Measurements from ENCODE around the gene CSTA. TPM values are rescaled to one million over a fixed set of nuclear protein-coding genes. Genes with fewer than 3 reads are reported as not detected.
"Not testable (repeated sequence)": the region's sequence is repeated elsewhere in the genome, so short reads cannot be mapped to it uniquely, and the experiment has no call there.

The CSTA gene
- total RNA-seq, 2 donors from 2014 or later: 1.3 to 2.2 TPM

GRCh38 chr3:122365582-122366378 lies 40.7 kb downstream of the CSTA start:
- H3K4me3 Mint-ChIP-seq; H3K4me1 Mint-ChIP-seq; H3K9me3 ChIP-seq (ENCODE audit: control insufficient read depth, low read length, poor library complexity, severe bottlenecking); H3K27me3 Mint-ChIP-seq; H3K27ac Mint-ChIP-seq; H3K36me3 Mint-ChIP-seq (ENCODE audit: low read depth); DNase-seq; ATAC-seq: not testable (repeated sequence)

GRCh38 chr3:122366379-122366749 lies 41.3 kb downstream of the CSTA start:
- Mint-ChIP-seq H3K4me1 (peaks cover 5% of the 10 kb centered on the region), H3K27ac (no peak overlapping the region), H3K36me3 (ENCODE audit: low read depth) (peaks cover 12% of the 10 kb centered on the region), H3K4me3 (no peak overlapping the region), H3K27me3 (no peaks in the 10 kb centered on the region)
- H3K9me3 ChIP-seq (ENCODE audit: control insufficient read depth, low read length, poor library complexity, severe bottlenecking): no peaks in the 10 kb centered on the region
- DNase-seq (no peak), ATAC-seq (no peak)

GRCh38 chr3:122374034-122374433 lies 49.0 kb downstream of the CSTA start:
- DNase-seq (no peak), ATAC-seq (no peak)
- H3K27me3 Mint-ChIP-seq: no peaks in the 10 kb centered on the region
- H3K27ac Mint-ChIP-seq: no peak overlapping the region
- H3K4me3 Mint-ChIP-seq: no peak overlapping the region
- no peaks in the 10 kb centered on the region for H3K9me3 ChIP-seq (ENCODE audit: control insufficient read depth, low read length, poor library complexity, severe bottlenecking)
- H3K36me3 Mint-ChIP-seq (ENCODE audit: low read depth): peaks cover 19% of the 10 kb centered on the region
- H3K4me1 Mint-ChIP-seq: peaks cover 19% of the 10 kb centered on the region

DNA sequence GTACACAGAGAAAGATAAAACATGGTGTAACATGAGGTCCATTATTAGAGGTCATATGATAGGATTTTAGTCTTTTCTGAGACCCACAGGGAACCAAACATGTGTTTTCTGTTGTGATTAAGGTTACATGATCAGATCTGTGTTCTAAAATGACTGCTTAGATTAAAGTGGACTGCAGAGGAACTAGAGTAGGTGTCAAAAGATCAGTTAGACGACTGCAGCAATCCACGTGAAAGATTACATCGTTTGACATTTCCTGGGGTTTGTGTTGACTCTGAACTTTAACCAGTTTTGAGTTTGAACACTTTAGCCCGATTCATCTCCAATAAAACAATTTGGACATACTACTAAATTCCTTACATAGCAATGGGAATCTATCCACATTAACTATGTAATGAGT lies 52.9 kb downstream of the CSTA start:
- Mint-ChIP-seq H3K36me3 (ENCODE audit: low read depth) (peaks cover 17% of the 10 kb centered on the region), H3K27me3 (no peaks in the 10 kb centered on the region), H3K4me1 (peaks cover 23% of the 10 kb centered on the region), H3K27ac (no peak overlapping the region), H3K4me3 (no peak overlapping the region)
- no peak for ATAC-seq
- H3K9me3 ChIP-seq (ENCODE audit: control insufficient read depth, low read length, poor library complexity, severe bottlenecking): no peaks in the 10 kb centered on the region
- DNase-seq: no peak

DNA sequence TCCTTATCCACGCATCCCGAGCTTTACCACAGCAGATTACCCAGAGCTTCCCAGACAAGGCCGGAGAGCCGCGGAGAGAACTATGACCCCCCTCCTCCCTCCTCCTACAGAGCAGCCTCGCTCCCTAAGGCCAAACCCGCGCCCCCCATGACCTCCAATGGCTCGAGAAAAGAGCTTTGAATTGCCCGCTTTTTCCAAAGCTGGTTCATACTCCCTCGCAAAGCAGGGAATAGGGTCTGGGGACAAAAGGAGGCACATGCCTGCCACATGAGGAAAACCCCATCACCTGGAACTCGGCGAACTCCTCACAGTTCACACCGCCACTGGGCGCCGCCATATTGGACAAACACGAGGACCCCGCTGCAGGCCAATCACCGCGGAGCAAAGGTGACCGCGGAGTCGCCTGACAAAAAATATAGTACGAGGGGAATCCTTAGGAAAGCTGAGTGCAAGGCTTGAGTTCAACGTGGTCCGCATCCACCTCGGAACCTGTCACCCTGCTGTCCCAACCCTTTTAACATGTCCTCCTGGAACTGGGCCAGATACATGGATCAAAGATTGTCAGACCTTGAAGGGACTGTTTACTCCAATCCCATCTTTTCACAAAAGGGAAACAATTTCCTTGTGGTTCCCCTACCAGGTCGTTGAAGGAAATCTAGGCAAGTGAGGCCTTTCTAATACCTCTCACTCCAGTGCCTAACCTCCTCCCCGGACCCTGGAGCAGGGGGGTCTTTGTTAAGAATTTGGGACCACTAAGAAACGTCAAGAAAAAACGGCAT lies 58.0 kb downstream of the CSTA start, which contains the start of gene MIX23:
Gene MIX23 (minus strand): TSS at position 344 of the 779 bp plus-strand sequence. CDS start 7 bp downstream, at position 337.
- Mint-ChIP-seq H3K27ac (peak within 1 kb of the TSS; percentile 94), H3K4me1 (peaks cover 37% of the 10 kb centered on the region), H3K4me3 (peak within 1 kb of the TSS; percentile 94), H3K27me3 (no peaks in the 10 kb centered on the region), H3K36me3 (ENCODE audit: low read depth) (peaks cover 10% of the 10 kb centered on the region)
- H3K9me3 ChIP-seq (ENCODE audit: control insufficient read depth, low read length, poor library complexity, severe bottlenecking): no peaks in the 10 kb centered on the region
- ATAC-seq: peak; percentile 64
- DNase-seq: peak; percentile 71 to 75 (median 75)

GRCh38 chr3:122383771-122384697 lies 59.0 kb downstream of the CSTA start, which contains the start of gene FAM162A:
Gene FAM162A, plus strand, starts transcription at chr3:122384182. Its CDS starts 84 bp downstream, at chr3:122384266.
- Mint-ChIP-seq H3K4me1 (peaks cover 40% of the 10 kb centered on the region), H3K4me3 (peak within 1 kb of the TSS; percentile 94), H3K27ac (peak within 1 kb of the TSS; percentile 94), H3K27me3 (no peaks in the 10 kb centered on the region), H3K36me3 (ENCODE audit: low read depth) (peaks cover 14% of the 10 kb centered on the region)
- ATAC-seq: peak; percentile 95
- peak; percentile 90 to 92 (median 92) for DNase-seq
- no peaks in the 10 kb centered on the region for H3K9me3 ChIP-seq (ENCODE audit: control insufficient read depth, low read length, poor library complexity, severe bottlenecking)

- peaks cover 37% of the 10 kb centered on the region for H3K4me1 Mint-ChIP-seq
- no peak for ATAC-seq
Measured at GRCh38 chr3:122387709-122388108, 62.7 kb downstream of the CSTA start.

GRCh38 chr3:122389197-122389596 lies 64.1 kb downstream of the CSTA start:
- Mint-ChIP-seq H3K4me1 (peaks cover 30% of the 10 kb centered on the region), H3K27me3 (no peaks in the 10 kb centered on the region)

More at GRCh38 chr3:122387709-122388108, 62.7 kb downstream of the CSTA start:
- no peaks in the 10 kb centered on the region for H3K27me3 Mint-ChIP-seq
- no peak overlapping the region for H3K4me3 Mint-ChIP-seq
- no peak for DNase-seq
- peaks cover 11% of the 10 kb centered on the region for H3K36me3 Mint-ChIP-seq (ENCODE audit: low read depth)
- no peaks in the 10 kb centered on the region for H3K9me3 ChIP-seq (ENCODE audit: control insufficient read depth, low read length, poor library complexity, severe bottlenecking)
- no peak overlapping the region for H3K27ac Mint-ChIP-seq

GRCh38 chr3:122389892-122390291 lies 64.8 kb downstream of the CSTA start:
- no peak overlapping the region for H3K4me3 Mint-ChIP-seq
- H3K36me3 Mint-ChIP-seq (ENCODE audit: low read depth): peaks cover 11% of the 10 kb centered on the region
- ATAC-seq (no peak), DNase-seq (no peak)
- H3K27me3 Mint-ChIP-seq: no peaks in the 10 kb centered on the region
- H3K4me1 Mint-ChIP-seq: peaks cover 24% of the 10 kb centered on the region
- no peak overlapping the region for H3K27ac Mint-ChIP-seq
- no peaks in the 10 kb centered on the region for H3K9me3 ChIP-seq (ENCODE audit: control insufficient read depth, low read length, poor library complexity, severe bottlenecking)

More at GRCh38 chr3:122389197-122389596, 64.1 kb downstream of the CSTA start:
- Mint-ChIP-seq H3K36me3 (ENCODE audit: low read depth) (peaks cover 11% of the 10 kb centered on the region), H3K4me3 (no peak overlapping the region), H3K27ac (no peak overlapping the region)
- ATAC-seq: no peak
- H3K9me3 ChIP-seq (ENCODE audit: control insufficient read depth, low read length, poor library complexity, severe bottlenecking): no peaks in the 10 kb centered on the region
- DNase-seq: no peak

DNA sequence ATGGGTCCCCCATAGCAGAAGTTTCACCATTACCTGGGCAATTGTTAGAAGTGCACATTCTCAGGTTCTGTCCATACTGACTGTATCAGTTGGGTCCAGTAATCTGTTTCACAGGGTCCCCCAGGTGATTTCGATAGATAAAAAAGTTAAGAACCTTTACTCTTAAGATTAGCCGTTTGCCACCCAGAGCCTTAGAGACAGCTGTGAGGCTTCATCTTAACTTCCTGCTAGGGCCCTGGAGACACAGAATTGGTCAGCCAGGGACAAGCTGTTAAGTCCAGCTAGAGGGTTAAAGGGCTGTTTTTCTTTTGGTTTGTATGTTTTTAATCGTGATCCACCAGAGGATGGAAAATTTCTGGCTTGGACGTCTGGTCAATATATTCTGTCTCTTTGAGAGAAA lies 65.6 kb downstream of the CSTA start:
- H3K9me3 ChIP-seq (ENCODE audit: control insufficient read depth, low read length, poor library complexity, severe bottlenecking): no peaks in the 10 kb centered on the region
- peaks cover 23% of the 10 kb centered on the region for H3K4me1 Mint-ChIP-seq
- H3K36me3 Mint-ChIP-seq (ENCODE audit: low read depth): peaks cover 11% of the 10 kb centered on the region
- DNase-seq: no peak
- H3K4me3 Mint-ChIP-seq: no peak overlapping the region
- H3K27ac Mint-ChIP-seq: no peak overlapping the region
- no peaks in the 10 kb centered on the region for H3K27me3 Mint-ChIP-seq
- ATAC-seq: no peak
